Anterior cingulate cortex (tissue), 58 donors: ENCODE measurements around the gene RNF145.

ENCODE experiments used
- DNase-seq, 58 donors: peaks; one replicate each; lab custom pipeline; 2025; lab: John Stamatoyannopoulos, UW

The RNF145 gene

GRCh38 chr5:159218595-159219023 is 9.3 kb upstream of the RNF145 start:
- DNase-seq: no peak

- no peak for DNase-seq
Measured at GRCh38 chr5:159217236-159217635, 7.9 kb upstream of the RNF145 start.

- DNase-seq: no peak
Measured at GRCh38 chr5:159216454-159216853, 7.1 kb upstream of the RNF145 start.

GRCh38 chr5:159215886-159216285 is 6.5 kb upstream of the RNF145 start:
- no peak for DNase-seq

- DNase-seq: no peak
Measured at GRCh38 chr5:159214486-159215271, 5.3 kb upstream of the RNF145 start.

GRCh38 chr5:159212657-159213462 is 3.5 kb upstream of the RNF145 start:
- no peak for DNase-seq

GRCh38 chr5:159211729-159212174 is 2.4 kb upstream of the RNF145 start:
- no peak for DNase-seq

- no peak for DNase-seq
Measured at GRCh38 chr5:159210846-159211245, 1.5 kb upstream of the RNF145 start.

GRCh38 chr5:159210210-159210661 is 883 bp upstream of the RNF145 start:
- no peak for DNase-seq

GRCh38 chr5:159208514-159209437 is 577 bp downstream of the RNF145 start:
- peak in 37 of 58 donors; percentile 7 to 66 (median 36) for DNase-seq

GRCh38 chr5:159207686-159208513 is 1.5 kb downstream of the RNF145 start:
- DNase-seq: peak in 56 of 58 donors; percentile 11 to 82 (median 64)

- DNase-seq: no peak
Measured at GRCh38 chr5:159207222-159207685, 2.1 kb downstream of the RNF145 start.

GRCh38 chr5:159206818-159207217 is 2.5 kb downstream of the RNF145 start:
- DNase-seq: no peak

GRCh38 chr5:159206368-159206767 is 3.0 kb downstream of the RNF145 start:
- no peak for DNase-seq

- DNase-seq: no peak
Measured at GRCh38 chr5:159203351-159203750, 6.0 kb downstream of the RNF145 start.

GRCh38 chr5:159202151-159202550 is 7.2 kb downstream of the RNF145 start:
- no peak for DNase-seq

- no peak for DNase-seq
Measured at GRCh38 chr5:159199780-159200179, 9.6 kb downstream of the RNF145 start.

GRCh38 chr5:159199225-159199624 is 10.1 kb downstream of the RNF145 start:
- DNase-seq: no peak
